Head of caudate nucleus (tissue), 42 donors: ENCODE results near the gene CFH.
"Not testable (repeated sequence)": the region's sequence is repeated elsewhere in the genome, so short reads cannot be mapped to it uniquely, and the experiment has no call there.

Experiments
- DNase-seq, 42 donors: peaks; one replicate each; pipeline versions ENCODE4 v3.0.0 to v3.0.0-alpha.2; 2020 to 2021; ENCODE audit warnings: mixed read lengths in 7 of 42
- intact Hi-C: fragments of 100-400 bp; cut with DNase I; formaldehyde crosslinking; loops from one replicate; pipeline ENCODE4 v1.15.0; 2022

The CFH gene

GRCh38 chr1:196651637-196652215 is at the start of gene CFH:
Gene CFH, plus strand, starts transcription at chr1:196652043. Its CDS starts 75 bp downstream, at chr1:196652118.
- intact Hi-C loops: no loop called here
- no peak for DNase-seq

- DNase-seq: no peak
- intact Hi-C loops: no loop called here
These were observed 48.2 kb upstream of the CFH start for GRCh38 chr1:196603651-196604050.

- no peak for DNase-seq
These were observed 43.9 kb upstream of the CFH start for GRCh38 chr1:196607981-196608380.

GRCh38 chr1:196608390-196609369 is 43.2 kb upstream of the CFH start, which contains the start of gene KCNT2:
Gene KCNT2, minus strand, starts transcription at chr1:196608440. Its CDS starts 131 bp downstream, at chr1:196608309.
- DNase-seq: peak in 39 of 42 donors; percentile 8 to 59 (median 25)
- intact Hi-C loops: no loop called here

More at GRCh38 chr1:196607981-196608380, 43.9 kb upstream of the CFH start:
- intact Hi-C loops: no loop called here

GRCh38 chr1:196609370-196609737 is 42.5 kb upstream of the CFH start:
- intact Hi-C loops: no loop called here
- DNase-seq: no peak

- no peak for DNase-seq
- intact Hi-C loops: no loop called here
These were observed 40.0 kb upstream of the CFH start for GRCh38 chr1:196611873-196612272.

GRCh38 chr1:196619721-196620120 is 32.1 kb upstream of the CFH start:
- intact Hi-C loops: no loop called here
- no peak for DNase-seq

- no peak for DNase-seq
- intact Hi-C loops: no loop called here
These were observed 28.8 kb upstream of the CFH start for GRCh38 chr1:196623079-196623478.

GRCh38 chr1:196628838-196629237 is 23.0 kb upstream of the CFH start:
- intact Hi-C loops: no loop called here
- DNase-seq: no peak

- no peak for DNase-seq
- intact Hi-C loops: no loop called here
These were observed 14.2 kb upstream of the CFH start for GRCh38 chr1:196637606-196638005.

GRCh38 chr1:196638466-196638865 is 13.4 kb upstream of the CFH start:
- intact Hi-C loops: no loop called here
- DNase-seq: no peak

GRCh38 chr1:196639291-196639690 is 12.6 kb upstream of the CFH start:
- DNase-seq, intact Hi-C loops: not testable (repeated sequence)

- intact Hi-C loops: no loop called here
- DNase-seq: no peak
These were observed 10.9 kb upstream of the CFH start for GRCh38 chr1:196640976-196641375.

GRCh38 chr1:196649990-196650389 is 1.9 kb upstream of the CFH start:
- intact Hi-C loops: no loop called here
- DNase-seq: no peak

GRCh38 chr1:196650403-196650802 is 1.4 kb upstream of the CFH start:
- no peak for DNase-seq
- intact Hi-C loops: no loop called here

- no peak for DNase-seq
- intact Hi-C loops: no loop called here
These were observed 764 bp upstream of the CFH start for GRCh38 chr1:196651079-196651478.

- no peak for DNase-seq
- intact Hi-C loops: no loop called here
These were observed 2.4 kb downstream of the CFH start for GRCh38 chr1:196654271-196654670.

GRCh38 chr1:196655071-196655470 is 3.2 kb downstream of the CFH start:
- peak in 6 of 42 donors; percentile 3 to 47 (median 26) for DNase-seq
- intact Hi-C loops: no loop called here

GRCh38 chr1:196655494-196655893 is 3.7 kb downstream of the CFH start:
- no peak for DNase-seq
- intact Hi-C loops: no loop called here

- DNase-seq: no peak
- intact Hi-C loops: no loop called here
These were observed 7.6 kb downstream of the CFH start for GRCh38 chr1:196659471-196659870.
